SKM-1 (cell line): ENCODE data around the gene SEMA3F.

Experiments
- DNase-seq: peaks from one replicate; lab custom pipeline; 2025; ENCODE audit not compliant: unreplicated experiment; lab: John Stamatoyannopoulos, UW

Gene SEMA3F

DNA sequence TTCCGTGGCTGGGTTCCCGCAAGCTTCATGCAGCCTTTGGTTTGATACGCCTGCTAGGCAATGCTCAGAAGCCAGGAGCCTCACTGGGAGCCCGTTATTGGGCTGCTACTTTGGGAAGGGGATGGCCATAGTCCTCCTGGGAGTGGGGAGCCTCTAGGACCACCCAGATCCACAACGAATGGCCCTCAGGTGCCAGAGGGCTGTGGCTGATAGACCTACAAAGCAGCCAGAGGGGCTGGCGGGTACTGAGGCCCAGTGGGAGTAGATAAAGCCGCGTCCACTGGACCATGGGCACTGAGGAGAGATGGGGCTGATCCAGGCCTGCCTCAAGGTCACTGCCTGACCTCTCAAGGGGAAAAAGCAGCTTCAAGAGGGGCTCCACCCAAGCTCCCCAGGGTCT lies 37.0 kb downstream of the SEMA3F start:
- DNase-seq, result no peak

DNA sequence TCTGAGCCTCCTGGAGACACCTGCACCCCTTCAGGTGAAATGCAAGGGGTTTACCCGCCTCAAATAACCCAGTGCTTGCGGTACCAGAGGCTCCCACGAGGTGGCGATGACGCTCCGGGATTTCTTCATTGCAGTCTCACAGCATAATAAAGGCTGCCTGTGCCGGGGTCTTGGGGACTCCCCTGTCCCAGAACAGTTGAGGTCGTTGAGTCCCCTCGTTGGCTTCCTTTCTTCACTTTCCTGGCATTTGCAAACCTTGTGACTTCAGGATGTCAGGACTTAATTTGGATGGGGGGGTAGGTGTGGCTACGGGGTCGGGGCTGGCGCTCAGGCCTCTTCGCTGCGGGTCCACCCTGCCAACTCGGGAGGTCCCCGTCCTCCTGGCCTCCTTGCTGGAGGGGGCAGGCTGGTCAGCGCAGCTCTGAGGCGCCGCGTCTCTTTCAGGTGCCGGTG lies 37.6 kb downstream of the SEMA3F start:
- peak; percentile 12 for DNase-seq

- DNase-seq, result no peak
Observed at GRCh38 chr3:50193286-50193685, 38.2 kb downstream of the SEMA3F start.

- no peak for DNase-seq
Observed at GRCh38 chr3:50193746-50194127, 38.6 kb downstream of the SEMA3F start.

DNA sequence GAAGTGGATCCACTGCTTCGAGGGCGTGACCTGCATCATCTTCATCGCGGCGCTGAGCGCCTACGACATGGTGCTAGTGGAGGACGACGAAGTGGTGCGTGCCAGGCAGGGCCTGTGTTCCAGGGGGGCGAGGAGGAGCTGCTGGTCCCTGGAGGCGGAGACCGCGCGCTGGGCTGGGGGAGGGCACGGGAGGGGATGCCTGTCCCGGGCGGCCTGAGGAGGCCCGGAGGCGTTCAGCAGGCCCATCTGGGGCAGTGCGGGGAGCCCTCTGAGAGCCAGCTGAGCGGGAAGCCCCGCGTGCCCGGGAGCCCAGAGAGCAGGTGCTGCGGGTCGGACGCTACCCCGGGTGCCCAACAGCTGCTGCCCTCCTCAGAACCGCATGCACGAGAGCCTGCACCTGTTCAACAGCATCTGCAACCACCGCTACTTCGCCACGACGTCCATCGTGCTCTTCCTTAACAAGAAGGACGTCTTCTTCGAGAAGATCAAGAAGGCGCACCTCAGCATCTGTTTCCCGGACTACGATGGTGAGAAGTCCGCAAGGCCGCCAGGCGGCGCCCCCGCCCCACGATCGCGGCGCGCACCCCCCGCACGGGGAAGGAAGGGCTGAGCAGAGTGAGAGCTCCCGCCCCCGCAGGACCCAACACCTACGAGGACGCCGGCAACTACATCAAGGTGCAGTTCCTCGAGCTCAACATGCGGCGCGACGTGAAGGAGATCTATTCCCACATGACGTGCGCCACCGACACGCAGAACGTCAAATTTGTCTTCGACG lies 39.2 kb downstream of the SEMA3F start:
- DNase-seq, result peak; percentile 36

DNA sequence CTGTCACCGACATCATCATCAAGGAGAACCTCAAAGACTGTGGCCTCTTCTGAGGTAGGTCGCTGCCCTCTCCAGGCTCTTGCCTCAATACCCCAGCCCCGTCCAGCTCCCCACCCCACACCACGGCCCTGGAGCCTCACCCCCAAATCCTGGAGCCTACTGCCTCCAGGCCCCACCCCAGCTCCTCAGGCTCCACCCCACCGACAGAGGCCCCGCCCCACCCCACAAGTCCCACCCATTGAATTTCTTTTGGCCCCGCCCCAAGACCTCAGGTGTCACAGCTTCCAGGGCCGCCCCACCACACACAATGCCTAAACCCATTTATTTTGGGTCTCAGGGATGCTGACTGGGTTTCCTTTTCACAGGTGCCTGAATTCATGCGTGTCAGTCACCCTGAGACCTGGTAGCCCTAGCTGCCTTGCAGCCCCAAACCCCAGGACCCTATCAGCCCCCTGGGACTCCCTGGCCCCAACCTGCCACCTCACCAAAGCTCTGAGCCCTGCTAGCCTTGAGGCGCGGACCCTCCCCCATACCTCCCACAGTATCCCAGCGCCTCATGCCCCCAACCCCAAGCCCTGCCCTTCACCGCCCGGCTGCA lies 39.9 kb downstream of the SEMA3F start:
- no peak for DNase-seq

- DNase-seq, result no peak
Observed at GRCh38 chr3:50195501-50196252, 40.6 kb downstream of the SEMA3F start.

DNA sequence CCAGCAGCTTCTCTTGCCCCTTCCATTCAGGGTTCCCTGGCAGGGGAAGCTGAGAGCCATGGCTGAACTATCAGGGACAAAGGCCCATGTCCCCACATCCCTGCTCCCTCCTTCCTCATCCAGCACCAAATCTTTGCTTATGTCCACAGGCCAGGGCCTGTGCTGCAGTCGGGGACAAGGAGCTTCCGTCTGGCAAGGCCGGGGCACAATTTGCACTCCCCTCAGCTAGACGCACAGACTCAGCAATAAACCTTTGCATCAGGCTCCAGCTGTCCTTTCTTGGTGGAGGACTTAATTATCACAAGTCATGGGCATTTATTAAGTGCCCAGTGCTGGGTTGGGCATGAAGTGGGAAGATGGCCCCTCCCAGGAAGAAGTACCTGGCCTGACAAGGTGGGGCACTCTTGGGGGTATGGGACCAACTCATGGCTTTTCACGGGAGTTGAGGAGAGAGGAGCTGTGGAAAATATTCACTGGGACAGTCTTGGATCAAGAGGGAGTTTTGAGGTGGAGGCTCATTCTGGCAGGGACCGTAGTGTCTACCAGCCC lies 41.2 kb downstream of the SEMA3F start:
- no peak for DNase-seq

- no peak for DNase-seq
Observed at GRCh38 chr3:50201573-50202315, 46.6 kb downstream of the SEMA3F start.

- DNase-seq, result no peak
Observed at GRCh38 chr3:50202353-50203112, 47.4 kb downstream of the SEMA3F start.

DNA sequence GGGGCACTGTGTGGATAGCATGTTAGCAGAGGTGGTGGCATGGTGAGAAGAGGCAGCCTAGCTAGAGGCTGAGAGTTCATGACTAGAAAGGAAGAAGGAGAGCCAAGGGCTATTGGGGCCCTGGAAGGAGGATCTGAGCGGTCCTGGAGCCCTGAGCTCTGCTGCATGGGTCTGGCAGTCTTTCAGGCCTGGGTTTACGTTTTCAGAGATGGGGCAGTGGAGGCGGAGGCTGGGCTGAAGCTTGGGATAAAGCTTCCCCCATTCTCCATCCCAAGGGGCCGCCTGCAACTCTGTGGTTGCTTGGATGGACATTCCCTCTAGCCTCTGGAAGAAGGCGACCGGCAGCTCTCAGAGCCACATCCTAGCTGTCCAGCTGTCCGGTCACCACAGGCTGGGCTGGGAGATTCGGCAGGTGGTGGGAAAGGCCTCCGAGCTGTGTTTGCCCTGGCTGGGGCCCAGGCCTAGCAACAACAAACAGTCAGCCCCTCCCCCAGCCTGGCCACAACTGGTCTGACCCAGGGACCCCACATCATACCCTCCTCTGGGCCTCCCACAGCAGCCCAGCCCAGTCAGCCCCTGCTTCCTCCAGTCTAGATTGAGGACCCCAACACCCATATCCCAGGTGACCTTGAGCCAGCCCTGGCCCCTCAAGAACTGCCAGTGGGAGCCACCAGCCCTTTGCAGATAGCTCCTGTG lies 48.1 kb downstream of the SEMA3F start:
- DNase-seq, result no peak

GRCh38 chr3:50203809-50204803 lies 49.0 kb downstream of the SEMA3F start:
- no peak for DNase-seq

DNA sequence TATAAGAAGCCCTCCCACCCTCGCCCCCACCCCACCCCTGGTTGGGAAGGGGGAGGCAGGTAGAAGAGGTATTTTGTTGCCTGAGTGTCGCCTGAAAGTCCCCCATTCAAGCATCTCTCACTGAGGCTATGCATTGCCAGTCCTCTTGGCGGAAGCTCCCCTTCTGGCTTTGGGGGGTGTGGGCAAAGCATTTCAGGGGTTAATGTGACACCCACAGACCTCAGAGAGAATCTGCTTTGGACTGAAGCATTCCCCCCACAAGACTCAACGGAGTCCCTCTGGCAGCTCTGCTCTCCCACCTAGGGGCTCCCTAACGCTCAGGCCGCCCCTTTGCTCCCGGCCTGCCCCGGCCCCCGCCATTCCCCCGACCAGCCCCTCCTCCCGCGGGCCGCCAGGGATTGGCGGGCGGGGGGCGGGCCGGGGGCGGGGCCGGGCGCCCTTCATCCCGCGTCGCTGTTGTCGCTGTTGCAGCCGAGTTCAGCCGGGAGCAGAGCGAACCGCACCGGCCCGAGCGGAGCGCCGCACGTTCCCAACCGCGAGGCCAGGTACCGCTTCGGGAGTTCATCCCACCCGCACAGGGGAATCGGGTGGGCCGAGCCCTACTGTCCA lies 49.8 kb downstream of the SEMA3F start, which contains the start of gene SLC38A3:
SLC38A3 (plus strand) TSS at position 468 of the 609 bp plus-strand sequence. CDS start 8,929 bp downstream, outside the sequence.
- no peak for DNase-seq

DNA sequence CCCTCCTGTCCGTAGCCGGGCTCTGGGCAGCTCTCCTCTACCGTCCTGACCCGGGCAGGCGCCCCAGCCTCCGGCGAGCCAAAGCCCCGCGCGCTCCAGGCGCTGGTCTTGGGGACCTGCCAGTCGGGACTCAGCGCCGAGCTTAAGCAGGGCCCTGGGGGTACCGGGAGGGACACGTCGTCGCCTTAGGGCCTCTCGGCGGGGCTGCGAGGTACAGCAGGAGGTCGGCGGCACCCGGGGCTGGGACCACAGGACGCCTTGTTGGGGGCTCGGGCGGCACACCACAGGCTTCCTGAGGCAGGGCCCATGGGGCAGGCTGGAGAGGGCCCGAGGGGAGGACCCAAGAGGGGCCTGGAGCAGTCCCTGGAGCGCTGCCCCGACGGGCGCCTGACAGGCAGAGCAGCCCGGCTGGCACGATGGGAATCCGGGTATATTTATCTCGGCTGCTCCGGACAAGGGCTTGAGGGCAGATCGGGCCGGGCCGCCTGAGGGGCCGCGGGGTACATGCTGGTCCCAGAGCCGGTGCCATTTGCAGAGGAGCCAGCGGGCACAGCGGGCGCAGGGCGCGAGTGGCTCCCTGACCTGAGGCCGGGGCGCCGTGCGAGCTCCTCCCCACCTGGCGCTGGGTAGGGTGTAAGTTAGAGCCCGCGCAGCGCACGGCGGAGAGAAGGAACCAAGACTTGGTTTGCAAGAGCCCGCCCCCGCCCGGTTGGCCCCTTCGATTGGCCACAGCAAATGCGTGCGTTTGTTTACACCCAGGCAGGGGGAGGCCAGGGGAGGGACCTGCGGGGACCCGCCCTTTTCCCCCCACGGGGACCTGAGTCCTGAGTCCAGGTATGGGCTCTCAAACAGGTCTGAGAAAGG lies 50.5 kb downstream of the SEMA3F start:
- DNase-seq, result no peak

DNA sequence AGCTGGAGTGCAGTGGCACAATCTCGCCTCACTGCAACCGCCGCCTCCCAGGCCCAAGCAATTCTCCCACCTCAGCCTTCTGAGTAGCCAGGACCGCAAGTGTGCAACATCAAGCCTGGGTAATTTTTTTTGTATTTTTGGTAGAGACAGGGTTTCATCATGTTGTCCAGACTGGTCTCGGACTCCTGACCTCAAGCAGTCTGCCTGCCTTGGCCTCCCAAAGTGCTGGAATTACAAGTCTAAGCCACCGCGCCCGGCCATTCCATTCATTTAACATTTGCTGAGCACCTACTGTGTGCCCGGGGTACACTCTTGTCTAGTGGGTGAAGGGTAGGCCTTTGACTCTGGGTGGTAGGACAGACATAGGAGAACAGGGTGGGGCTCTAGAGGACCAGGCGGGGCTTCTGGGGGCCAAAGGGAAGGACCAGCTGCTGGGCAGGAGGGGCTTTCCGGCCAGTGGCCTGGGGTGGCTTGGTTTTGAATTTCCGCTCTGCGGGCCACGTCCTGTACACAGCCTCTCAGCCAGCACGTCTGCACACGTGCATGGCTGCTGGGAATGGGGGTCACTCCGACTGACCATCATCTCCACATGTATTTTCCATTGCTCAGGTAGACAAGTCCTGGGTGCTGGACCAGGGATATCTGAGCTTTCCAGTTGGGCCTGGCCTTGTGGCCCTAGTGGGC lies 52.4 kb downstream of the SEMA3F start:
- no peak for DNase-seq

GRCh38 chr3:50208677-50209344 lies 53.7 kb downstream of the SEMA3F start:
- no peak for DNase-seq
